VCaP (cell line): ENCODE measurements around the gene ERCC4.

ENCODE experiments used
- H3K27ac ChIP-seq: fragments of 450-650 bp; 2 replicates; pipeline ENCODE4 v1.5.1; 2017
- TF ChIP-seq, protein P1 (sequence below): fragments of 450-650 bp; conservative IDR thresholded peaks from 2 replicates; pipeline ENCODE4 v1.5.1; 2017; ENCODE audit warnings: mild to moderate bottlenecking, moderate library complexity

ERCC4 gene

DNA sequence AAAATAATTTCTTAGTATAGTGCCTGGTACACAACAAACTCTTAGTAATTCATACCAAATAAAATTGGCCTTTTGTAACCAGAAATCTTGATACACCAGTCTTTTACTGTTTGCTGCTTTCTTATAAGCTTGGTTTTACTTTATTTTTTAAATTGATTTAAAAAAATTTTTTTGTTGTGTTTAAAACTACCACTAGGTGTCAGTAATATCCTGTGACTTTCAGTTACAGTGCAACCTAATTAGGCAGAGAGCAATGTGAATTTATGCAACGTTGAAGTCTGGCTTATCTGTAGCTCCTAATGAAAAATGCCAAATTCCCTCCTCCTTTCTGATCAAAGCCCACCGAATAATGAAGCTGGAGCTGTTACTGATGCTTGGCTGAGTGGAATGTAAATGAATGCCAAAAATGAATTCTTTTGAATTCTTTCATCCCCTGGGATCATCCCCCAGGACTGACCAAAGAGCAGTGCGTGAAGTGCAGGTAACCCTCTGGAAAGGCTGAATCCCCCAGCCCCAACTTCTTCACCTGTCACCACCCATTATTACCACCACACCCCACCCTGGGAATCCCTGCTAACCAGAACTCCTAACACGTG, 3.8 kb downstream of the ERCC4 start:
- TF ChIP-seq, protein P1, sequence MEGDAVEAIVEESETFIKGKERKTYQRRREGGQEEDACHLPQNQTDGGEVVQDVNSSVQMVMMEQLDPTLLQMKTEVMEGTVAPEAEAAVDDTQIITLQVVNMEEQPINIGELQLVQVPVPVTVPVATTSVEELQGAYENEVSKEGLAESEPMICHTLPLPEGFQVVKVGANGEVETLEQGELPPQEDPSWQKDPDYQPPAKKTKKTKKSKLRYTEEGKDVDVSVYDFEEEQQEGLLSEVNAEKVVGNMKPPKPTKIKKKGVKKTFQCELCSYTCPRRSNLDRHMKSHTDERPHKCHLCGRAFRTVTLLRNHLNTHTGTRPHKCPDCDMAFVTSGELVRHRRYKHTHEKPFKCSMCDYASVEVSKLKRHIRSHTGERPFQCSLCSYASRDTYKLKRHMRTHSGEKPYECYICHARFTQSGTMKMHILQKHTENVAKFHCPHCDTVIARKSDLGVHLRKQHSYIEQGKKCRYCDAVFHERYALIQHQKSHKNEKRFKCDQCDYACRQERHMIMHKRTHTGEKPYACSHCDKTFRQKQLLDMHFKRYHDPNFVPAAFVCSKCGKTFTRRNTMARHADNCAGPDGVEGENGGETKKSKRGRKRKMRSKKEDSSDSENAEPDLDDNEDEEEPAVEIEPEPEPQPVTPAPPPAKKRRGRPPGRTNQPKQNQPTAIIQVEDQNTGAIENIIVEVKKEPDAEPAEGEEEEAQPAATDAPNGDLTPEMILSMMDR = peak; percentile 62
- H3K27ac ChIP-seq = no peak overlapping the region

- TF ChIP-seq, protein P1 = no peak
- peak overlapping the region; percentile 24; the same call in 1 of the 2 replicates for H3K27ac ChIP-seq
Observed at GRCh38 chr16:13926464-13926863, 6.5 kb downstream of the ERCC4 start.

GRCh38 chr16:13926891-13927290, 6.9 kb downstream of the ERCC4 start:
- peak overlapping the region; percentile 24; the same call in 1 of the 2 replicates for H3K27ac ChIP-seq
- TF ChIP-seq, protein P1 = no peak

DNA sequence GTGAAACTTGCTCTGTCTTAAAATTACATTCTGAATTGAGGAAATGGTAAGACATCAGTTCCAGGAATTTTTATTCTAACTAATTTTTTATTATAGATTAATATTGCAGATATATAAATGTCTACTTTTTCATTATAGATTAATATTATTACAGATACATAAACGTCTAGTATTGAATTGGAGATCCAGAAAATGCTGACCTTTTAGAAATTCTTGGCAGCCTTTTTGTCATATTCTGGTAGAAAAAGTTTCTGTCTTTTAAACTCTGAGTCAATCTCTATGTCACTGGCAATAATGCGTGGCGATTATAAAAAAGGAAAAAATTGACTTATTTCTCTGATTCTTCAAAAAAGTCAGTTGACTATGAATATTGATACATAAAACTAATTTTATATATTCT, 8.7 kb downstream of the ERCC4 start:
- TF ChIP-seq, protein P1 = no peak
- no peak overlapping the region for H3K27ac ChIP-seq

GRCh38 chr16:13931845-13932244, 11.9 kb downstream of the ERCC4 start:
- TF ChIP-seq, protein P1 = no peak
- H3K27ac ChIP-seq = no peak overlapping the region

- peak overlapping the region; percentile 82 for H3K27ac ChIP-seq
- TF ChIP-seq, protein P1 = no peak
Observed at GRCh38 chr16:13935408-13935807, 15.5 kb downstream of the ERCC4 start.

DNA sequence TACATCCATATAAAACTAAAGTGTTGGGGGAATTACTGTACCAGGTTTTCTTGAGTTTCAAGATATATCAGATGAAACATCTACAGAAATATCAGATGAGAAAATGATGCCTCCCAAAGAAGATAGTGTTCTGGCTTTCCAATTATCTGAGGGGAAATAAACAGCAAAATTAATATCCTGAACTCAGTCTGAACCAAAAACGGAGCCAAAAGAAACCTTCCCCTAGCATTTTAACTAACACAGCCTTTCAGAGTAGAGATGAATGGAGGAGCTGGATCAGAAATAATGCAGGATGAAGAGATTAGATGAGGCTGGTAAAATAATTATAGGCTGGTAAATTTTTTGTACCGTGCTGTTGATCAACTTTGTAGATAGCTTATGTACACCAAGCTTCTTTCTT, 16.2 kb downstream of the ERCC4 start:
- H3K27ac ChIP-seq = peak overlapping the region; percentile 82
- TF ChIP-seq, protein P1 = no peak
